ENCODE results near the gene HS3ST4.

Gene HS3ST4

DNA sequence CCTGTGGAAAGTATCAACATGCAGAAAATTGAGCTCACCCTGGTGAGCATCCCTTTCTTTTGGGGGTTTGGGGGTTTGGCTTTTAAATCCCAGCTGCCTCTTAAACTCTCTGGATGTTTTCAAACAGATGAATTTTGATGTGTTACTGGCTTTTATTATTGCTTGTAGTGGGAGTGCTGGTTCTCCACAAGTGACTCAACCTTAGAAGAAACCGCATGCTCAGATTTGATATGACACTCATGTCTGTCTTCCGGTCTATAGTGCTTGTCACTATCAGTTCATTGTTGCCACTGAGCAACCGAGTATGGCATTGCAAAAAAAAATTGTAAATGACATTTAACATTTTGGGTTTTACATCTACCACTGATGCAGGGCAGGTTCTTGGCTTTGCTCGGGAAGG lies 104.5 kb downstream of the HS3ST4 start:
- H3K4me3 ChIP-seq (ENCODE audit: low read depth, low read length), result no peak overlapping the region
- TF ChIP-seq, protein P1, sequence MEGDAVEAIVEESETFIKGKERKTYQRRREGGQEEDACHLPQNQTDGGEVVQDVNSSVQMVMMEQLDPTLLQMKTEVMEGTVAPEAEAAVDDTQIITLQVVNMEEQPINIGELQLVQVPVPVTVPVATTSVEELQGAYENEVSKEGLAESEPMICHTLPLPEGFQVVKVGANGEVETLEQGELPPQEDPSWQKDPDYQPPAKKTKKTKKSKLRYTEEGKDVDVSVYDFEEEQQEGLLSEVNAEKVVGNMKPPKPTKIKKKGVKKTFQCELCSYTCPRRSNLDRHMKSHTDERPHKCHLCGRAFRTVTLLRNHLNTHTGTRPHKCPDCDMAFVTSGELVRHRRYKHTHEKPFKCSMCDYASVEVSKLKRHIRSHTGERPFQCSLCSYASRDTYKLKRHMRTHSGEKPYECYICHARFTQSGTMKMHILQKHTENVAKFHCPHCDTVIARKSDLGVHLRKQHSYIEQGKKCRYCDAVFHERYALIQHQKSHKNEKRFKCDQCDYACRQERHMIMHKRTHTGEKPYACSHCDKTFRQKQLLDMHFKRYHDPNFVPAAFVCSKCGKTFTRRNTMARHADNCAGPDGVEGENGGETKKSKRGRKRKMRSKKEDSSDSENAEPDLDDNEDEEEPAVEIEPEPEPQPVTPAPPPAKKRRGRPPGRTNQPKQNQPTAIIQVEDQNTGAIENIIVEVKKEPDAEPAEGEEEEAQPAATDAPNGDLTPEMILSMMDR (IDR thresholded peaks at IDR 0.05; ENCODE audit: low read depth, low read length), result no peak

DNA sequence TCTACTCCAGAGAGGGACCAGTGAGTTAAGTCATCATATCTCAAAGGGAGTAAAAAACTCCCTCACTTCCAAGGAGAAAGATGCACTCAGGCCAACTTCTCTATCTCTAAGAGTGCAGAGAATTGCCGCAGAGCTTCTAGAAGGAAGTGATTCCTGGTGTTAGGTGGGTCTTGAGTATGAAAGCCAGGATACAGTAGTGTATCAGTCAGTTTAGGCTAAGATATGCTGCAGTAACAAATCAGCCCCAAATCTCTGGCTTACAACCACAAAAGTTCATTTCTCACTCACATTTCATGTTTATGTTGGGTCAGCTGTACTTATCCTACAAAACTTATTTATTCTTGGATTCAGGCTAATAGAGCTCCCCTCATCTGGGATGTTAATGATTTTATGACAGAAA lies 106.3 kb downstream of the HS3ST4 start:
- TF ChIP-seq, protein P1 (IDR thresholded peaks at IDR 0.05; ENCODE audit: low read depth, low read length), result no peak
- no peak overlapping the region for H3K4me3 ChIP-seq (ENCODE audit: low read depth, low read length)

DNA sequence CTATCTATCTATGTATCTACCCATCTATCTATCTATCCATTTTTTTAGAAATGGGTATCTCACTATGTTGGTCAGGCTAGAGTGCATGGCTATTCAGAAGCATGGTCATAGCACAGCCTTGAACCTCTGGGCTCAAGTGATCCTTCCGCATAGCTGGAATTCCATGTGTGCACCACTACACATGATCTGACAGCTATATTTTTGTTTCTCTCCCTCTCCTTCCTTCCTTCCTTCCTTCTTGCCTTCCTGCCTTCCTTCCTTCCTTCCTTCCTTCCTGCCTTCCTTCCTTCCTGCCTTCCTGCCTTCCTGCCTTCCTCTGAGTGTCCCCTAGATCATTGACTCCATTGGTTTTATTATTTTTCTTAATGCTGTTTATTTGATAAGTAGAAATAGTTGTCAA lies 108.1 kb downstream of the HS3ST4 start:
- TF ChIP-seq, protein P1 (IDR thresholded peaks at IDR 0.05; ENCODE audit: low read depth, low read length), result no peak
- no peak overlapping the region for H3K4me3 ChIP-seq (ENCODE audit: low read depth, low read length)

DNA sequence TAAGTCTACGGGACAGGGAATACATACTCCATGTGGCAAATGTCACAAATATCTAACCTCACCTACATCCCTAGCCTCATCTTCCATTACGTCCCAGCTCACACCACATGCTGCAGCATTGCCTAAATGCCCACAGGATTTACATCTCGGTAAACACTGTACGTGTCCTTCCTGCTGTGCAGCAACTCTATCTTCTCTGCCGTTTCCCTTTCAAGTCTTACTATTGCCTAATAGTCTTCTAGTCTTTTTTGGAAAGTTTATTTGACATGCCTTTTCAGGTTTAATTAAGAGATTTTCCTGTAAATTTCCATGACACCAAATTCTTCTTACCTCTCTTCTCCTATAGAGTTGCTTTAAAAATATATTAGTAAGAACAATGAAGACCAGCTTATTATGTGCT lies 120.5 kb downstream of the HS3ST4 start:
- TF ChIP-seq, protein P1 (IDR thresholded peaks at IDR 0.05; ENCODE audit: low read depth, low read length), result no peak
- H3K4me3 ChIP-seq (ENCODE audit: low read depth, low read length), result no peak overlapping the region

DNA sequence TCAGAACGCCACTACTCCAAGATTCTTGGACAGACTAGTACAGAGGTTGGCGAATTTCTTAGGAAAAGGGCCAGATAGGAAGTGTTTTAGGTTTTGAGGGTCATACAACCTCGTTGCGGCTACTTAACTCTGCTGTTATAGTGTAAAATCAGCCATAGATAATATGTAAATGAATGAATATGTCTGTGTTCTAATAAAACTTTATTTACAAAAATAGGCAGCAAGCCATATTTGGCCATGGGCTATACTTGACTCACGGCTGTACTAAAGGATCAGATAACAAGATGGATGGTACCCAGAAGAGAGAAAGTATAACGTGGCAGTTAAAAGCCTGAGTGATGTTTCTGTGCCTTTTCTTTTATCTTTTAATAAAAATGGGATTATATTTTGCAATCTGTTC lies 125.5 kb downstream of the HS3ST4 start:
- TF ChIP-seq, protein P1 (IDR thresholded peaks at IDR 0.05; ENCODE audit: low read depth, low read length), result no peak
- no peak overlapping the region for H3K4me3 ChIP-seq (ENCODE audit: low read depth, low read length)

DNA sequence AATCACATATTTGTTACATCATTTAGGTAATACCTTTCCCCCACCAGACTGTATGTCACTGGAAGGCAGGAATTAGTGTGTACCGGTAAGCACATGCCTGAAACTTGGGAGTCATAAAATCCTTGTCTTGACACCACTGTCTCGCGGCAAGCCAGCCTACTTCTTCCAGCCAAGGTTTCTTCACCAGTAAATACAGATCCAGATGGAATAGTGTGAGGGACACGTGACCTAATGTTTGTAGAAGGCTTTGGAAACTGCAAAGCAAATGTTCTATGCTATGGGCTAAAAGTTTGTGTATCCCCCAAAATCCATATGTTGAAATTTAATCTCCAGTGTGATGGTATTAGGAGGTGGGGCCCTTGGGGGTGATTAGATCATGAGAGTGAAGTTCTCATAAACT lies 126.1 kb downstream of the HS3ST4 start:
- H3K4me3 ChIP-seq (ENCODE audit: low read depth, low read length), result no peak overlapping the region
- TF ChIP-seq, protein P1 (IDR thresholded peaks at IDR 0.05; ENCODE audit: low read depth, low read length), result no peak

DNA sequence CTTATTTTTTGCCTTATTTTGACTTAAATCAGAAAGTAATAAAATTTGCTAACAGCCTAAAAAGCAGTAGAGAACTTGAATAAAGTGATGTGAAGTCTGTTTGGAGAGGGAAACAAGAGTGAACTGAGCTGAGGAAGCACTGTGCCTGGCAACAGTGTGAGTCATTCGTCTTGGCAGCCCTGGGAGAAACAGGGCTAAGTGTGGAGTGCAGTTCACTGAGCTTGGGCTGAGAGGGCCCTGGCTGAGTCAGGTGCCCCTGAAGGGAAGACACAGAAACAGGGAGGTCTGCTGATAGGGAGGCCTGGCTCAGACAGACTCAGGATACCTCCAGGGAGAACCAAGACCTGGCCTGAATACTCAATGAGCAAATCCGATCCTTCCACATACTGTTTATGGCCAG lies 132.1 kb downstream of the HS3ST4 start:
- TF ChIP-seq, protein P1 (IDR thresholded peaks at IDR 0.05; ENCODE audit: low read depth, low read length), result no peak
- H3K4me3 ChIP-seq (ENCODE audit: low read depth, low read length), result no peak overlapping the region

Measured in WI38 (cell line).